Right ventricle myocardium superior (tissue), 1 donor: ENCODE measurements around the gene VAV3. TPM values are rescaled to one million over a fixed set of nuclear protein-coding genes. Genes with fewer than 3 reads are reported as not detected.
"Not testable (repeated sequence)": the region's sequence is repeated elsewhere in the genome, so short reads cannot be mapped to it uniquely, and the experiment has no call there.

ENCODE experiments used
- ATAC-seq: fragments of 200-7000 bp; cut with Tn5 transposase; one replicate; pipeline ENCODE4 v1.9.1; 2020; ENCODE audit warnings: mild to moderate bottlenecking; ENCODE audit not compliant: poor library complexity
- DNase-seq: peaks from one replicate; pipeline ENCODE4 v3.0.0-alpha.2; 2020
- intact Hi-C: fragments of 100-400 bp; cut with DNase I; formaldehyde crosslinking; loops from one replicate; pipeline ENCODE4 v1.11.2; 2022
- total RNA-seq: library from RNA; stranded (reverse); fragmentation: NEBNext Ultra II Directional; extraction: Animal tissue kit (Norgen Biotek cat#: 25700); gene quantifications from one replicate; pipeline ENCODE4 v1.2.1, GENCODE V29; 2021
- donor health status: DM: no; HTN: yes; CAD: no; lungs with severe emphysema.

Gene VAV3
- total RNA-seq, 1 donor from 2014 or later = 1.6 TPM

DNA sequence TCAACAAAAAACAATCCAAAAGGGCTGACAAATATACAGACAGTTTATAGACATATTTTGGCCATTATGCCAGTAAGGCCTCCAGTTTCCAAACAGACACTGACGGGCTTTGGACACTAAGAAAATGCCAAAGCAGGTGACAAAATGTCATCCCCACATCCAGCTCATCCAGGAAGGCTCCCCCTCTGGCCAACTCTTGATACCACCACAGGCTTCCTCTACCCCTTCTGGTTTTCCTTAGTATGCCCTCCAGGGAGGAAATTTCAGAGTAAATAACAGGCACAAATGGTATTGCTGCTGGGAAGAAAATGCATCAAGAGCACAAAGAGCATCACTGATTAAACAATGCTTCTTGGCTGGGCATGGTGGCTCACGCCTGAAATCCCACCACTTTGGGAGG, 225.3 kb downstream of the VAV3 start:
- intact Hi-C loops = no loop called here
- ATAC-seq (no peak), DNase-seq (no peak)

GRCh38 chr1:107739201-107739600, 225.8 kb downstream of the VAV3 start:
- peak; percentile 57 for ATAC-seq
- intact Hi-C loops = no loop called here

GRCh38 chr1:107733401-107733800, 231.6 kb downstream of the VAV3 start:
- ATAC-seq, DNase-seq, intact Hi-C loops: not testable (repeated sequence)

More at GRCh38 chr1:107739201-107739600, 225.8 kb downstream of the VAV3 start:
- DNase-seq = no peak

GRCh38 chr1:107727866-107728265, 237.1 kb downstream of the VAV3 start:
- ATAC-seq = no peak

GRCh38 chr1:107726860-107727259, 238.1 kb downstream of the VAV3 start:
- ATAC-seq (no peak), DNase-seq (no peak)
- intact Hi-C loops = no loop called here

More at GRCh38 chr1:107727866-107728265, 237.1 kb downstream of the VAV3 start:
- intact Hi-C loops = no loop called here
- DNase-seq = no peak

- intact Hi-C loops = no loop called here
- no peak for DNase-seq
- ATAC-seq = no peak
Measured at GRCh38 chr1:107724648-107725047, 240.3 kb downstream of the VAV3 start.

DNA sequence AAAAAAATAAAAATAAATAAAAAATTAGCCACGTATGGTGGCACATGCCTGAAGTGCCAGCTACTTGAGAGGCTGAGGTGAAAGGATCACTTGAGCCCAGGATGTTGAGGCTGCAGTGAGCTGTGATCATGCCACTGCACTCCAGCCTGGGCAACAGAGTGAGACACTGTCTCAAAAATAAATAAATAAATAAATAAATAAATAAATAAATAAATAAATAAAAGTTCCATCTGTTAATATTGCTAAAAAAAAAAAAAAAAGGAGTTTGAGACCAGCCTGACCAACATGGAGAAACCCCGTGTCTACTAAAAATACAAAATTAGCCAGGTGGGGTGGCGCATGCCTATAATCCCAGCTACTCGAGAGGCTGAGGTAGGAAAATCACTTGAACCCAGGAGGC, 244.8 kb downstream of the VAV3 start:
- intact Hi-C loops, ATAC-seq, DNase-seq: not testable (repeated sequence)

DNA sequence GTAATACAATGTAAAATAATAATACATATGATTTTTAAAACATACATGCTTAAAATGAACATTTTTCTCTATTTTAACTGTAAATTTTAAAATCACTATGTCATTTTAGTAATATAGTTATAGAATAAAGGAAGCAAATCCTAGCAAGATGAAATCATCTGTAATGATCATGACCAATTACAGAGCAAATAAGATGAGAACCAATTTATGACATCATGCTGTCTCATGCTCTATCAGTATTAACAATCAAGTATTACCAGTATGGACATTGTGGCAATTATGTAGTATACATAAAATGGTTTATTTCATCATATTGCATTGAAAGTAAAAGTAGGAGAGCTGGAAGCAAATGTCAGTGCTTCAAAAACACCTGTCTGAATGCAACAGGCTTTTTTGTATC, 255.0 kb downstream of the VAV3 start:
- intact Hi-C loops = no loop called here
- DNase-seq (no peak), ATAC-seq (no peak)

DNA sequence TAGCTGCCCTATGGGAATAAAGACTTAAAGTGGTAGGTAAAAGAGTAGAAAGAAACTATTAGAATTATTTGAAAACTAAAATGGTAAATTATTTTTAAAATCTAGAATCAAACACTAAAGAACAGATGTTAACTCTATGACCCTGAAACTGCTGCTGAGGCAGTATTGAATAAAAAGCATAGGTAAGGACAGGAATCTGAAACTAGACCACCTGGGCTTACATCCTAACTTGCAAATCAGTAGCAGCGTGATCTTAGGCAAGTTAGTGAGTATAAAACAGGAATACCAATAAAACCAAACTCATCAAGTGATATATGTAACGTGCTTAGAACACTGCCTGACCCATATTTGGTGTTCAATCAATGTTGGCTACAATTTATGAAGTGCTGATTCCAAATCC, 257.9 kb downstream of the VAV3 start:
- no peak for ATAC-seq
- intact Hi-C loops = no loop called here

DNA sequence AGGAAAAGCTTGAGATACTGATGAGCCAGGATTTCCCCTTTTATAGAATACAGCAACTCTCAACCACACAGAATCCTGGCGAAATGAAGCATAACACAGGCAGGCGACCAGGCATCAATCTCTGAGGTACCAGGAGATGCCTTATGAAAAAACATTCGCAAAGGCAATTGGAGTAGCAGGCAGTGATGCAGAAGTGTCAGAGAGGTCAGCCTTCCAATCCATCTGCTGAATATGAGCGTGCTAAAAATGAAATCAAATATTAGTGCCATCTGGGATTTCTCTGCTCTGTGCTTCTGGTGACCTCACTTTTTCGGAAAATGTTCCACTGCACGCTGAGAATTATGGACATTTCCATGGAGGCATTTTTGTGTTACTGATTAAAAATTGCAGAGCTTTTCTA, 258.8 kb downstream of the VAV3 start:
- intact Hi-C loops = no loop called here
- DNase-seq (no peak), ATAC-seq (no peak)

More for the DNA sequence above, 257.9 kb downstream of the VAV3 start:
- DNase-seq = no peak

- ATAC-seq (no peak), DNase-seq (no peak)
- intact Hi-C loops = no loop called here
Measured at GRCh38 chr1:107704911-107705310, 260.1 kb downstream of the VAV3 start.

GRCh38 chr1:107702946-107703571, 261.9 kb downstream of the VAV3 start:
- intact Hi-C loops = no loop called here
- ATAC-seq (no peak), DNase-seq (no peak)

DNA sequence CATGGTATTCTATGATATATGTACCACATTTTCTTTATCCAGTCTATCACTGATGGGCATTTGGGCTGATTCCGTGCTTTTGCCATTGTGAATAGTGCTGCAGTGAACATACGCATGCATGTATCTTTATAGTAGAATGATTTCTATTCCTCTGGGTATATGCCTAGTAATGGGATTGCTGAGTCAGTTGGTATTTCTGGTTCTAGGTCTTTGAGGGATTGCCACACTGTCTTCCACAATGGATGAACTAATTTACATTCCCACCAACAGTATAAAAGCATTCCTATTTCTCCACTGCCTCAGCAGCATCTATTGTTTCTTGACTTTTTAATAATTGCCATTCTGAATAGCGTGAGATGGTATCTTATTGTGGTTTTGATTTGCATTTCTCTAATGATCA, 264.3 kb downstream of the VAV3 start:
- intact Hi-C loops, ATAC-seq, DNase-seq: not testable (repeated sequence)

- DNase-seq (no peak), ATAC-seq (no peak)
- intact Hi-C loops = no loop called here
Measured at GRCh38 chr1:107698161-107698560, 266.8 kb downstream of the VAV3 start.

GRCh38 chr1:107695341-107695740, 269.6 kb downstream of the VAV3 start:
- intact Hi-C loops = no loop called here
- ATAC-seq = no peak
- DNase-seq = no peak

- intact Hi-C loops = no loop called here
Measured at GRCh38 chr1:107692580-107693345, 272.2 kb downstream of the VAV3 start.

GRCh38 chr1:107691540-107691939, 273.4 kb downstream of the VAV3 start:
- no peak for DNase-seq
- intact Hi-C loops = no loop called here
- no peak for ATAC-seq

More at GRCh38 chr1:107692580-107693345, 272.2 kb downstream of the VAV3 start:
- ATAC-seq (no peak), DNase-seq (no peak)

GRCh38 chr1:107690491-107690890, 274.5 kb downstream of the VAV3 start:
- DNase-seq (no peak), ATAC-seq (no peak)
- intact Hi-C loops = no loop called here

DNA sequence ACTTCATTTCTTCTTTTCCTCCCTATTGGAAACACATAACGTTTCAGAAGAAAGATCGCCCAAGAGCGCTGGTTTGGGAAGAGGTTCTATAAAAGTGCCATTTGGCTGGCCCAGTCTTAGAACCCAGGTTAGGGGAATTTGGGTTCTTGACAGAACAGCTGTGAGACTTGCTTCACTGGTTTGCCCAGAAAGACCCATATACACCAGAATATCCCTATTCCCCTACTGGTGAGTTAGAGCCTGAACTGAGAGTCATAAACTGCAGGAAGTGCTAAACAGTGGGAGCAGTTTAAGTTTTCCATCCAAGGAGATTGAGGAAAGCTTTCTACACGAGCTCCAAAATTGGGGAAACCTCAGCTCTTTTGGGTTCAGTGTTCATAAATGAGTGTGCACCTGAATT, 275.2 kb downstream of the VAV3 start:
- no peak for DNase-seq
- no peak for ATAC-seq
- intact Hi-C loops = no loop called here

GRCh38 chr1:107689159-107689558, 275.8 kb downstream of the VAV3 start:
- intact Hi-C loops = no loop called here
- ATAC-seq (no peak), DNase-seq (no peak)
